ENCODE measurements around the gene TSTD1.

GRCh38 chr1:161046605-161047228 lies 8.0 kb upstream of the TSTD1 start:
- no peak for TF ChIP-seq FOXA1 (IDR thresholded peaks at IDR 0.05)
- TF ChIP-seq FOXK2 (IDR thresholded peaks at IDR 0.05): no peak
- TF ChIP-seq SP1 (IDR thresholded peaks at IDR 0.05): no peak
- no peak for TF ChIP-seq ELF4 (IDR thresholded peaks at IDR 0.05)
- TF ChIP-seq CTBP1 (IDR thresholded peaks at IDR 0.05; ENCODE audit: borderline replicate concordance): no peak

Data from HEK293T (cell line).